Measurements from ENCODE around the gene GBP6.
"Not testable (repeated sequence)": the region's sequence is repeated elsewhere in the genome, so short reads cannot be mapped to it uniquely, and the experiment has no call there.

Gene GBP6

DNA sequence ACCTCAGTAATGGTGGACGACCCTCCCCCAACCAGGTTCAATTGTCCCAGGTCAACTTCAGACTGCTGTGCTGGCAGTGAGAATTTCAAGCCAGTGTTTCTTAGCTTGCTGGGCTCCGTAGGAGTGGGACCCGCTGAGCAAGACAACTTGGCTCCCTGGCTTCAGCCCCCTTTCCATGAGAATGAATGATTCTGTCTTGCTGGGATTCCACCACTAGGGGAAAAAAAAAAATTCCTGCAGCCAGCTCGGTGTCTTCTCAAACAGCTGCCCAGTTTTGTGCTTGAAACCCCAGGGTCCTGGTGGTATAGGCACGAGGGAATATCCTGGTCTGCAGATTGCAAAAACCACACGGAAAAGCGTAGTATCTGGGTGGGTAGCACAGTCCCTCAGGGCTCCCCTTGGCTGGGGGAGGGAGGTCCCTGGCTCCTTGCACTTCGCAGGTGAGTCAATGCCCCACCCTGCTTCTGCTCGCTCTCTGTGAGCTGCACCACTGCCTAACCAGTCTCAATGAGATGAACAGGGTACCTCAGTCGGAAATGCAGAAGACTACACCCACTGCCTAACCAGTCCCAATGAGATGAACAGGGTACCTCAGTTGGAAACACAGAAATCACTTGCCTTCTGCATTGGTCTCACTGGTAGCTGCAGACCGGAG lies 41.5 kb downstream of the GBP6 start:
- Histone ChIP-seq H3K4me1 (no peaks in the 10 kb centered on the region), H3K4me3 (ENCODE audit: low read depth, low read length) (no peak overlapping the region), H3K9me3 (no peaks in the 10 kb centered on the region), H3K36me3 (no peaks in the 10 kb centered on the region), H3K27me3 (no peaks in the 10 kb centered on the region)
- TF ChIP-seq, protein P1, sequence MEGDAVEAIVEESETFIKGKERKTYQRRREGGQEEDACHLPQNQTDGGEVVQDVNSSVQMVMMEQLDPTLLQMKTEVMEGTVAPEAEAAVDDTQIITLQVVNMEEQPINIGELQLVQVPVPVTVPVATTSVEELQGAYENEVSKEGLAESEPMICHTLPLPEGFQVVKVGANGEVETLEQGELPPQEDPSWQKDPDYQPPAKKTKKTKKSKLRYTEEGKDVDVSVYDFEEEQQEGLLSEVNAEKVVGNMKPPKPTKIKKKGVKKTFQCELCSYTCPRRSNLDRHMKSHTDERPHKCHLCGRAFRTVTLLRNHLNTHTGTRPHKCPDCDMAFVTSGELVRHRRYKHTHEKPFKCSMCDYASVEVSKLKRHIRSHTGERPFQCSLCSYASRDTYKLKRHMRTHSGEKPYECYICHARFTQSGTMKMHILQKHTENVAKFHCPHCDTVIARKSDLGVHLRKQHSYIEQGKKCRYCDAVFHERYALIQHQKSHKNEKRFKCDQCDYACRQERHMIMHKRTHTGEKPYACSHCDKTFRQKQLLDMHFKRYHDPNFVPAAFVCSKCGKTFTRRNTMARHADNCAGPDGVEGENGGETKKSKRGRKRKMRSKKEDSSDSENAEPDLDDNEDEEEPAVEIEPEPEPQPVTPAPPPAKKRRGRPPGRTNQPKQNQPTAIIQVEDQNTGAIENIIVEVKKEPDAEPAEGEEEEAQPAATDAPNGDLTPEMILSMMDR (IDR thresholded peaks at IDR 0.05; ENCODE audit: low read depth, low read length) = no peak
- no peak for DNase-seq

DNA sequence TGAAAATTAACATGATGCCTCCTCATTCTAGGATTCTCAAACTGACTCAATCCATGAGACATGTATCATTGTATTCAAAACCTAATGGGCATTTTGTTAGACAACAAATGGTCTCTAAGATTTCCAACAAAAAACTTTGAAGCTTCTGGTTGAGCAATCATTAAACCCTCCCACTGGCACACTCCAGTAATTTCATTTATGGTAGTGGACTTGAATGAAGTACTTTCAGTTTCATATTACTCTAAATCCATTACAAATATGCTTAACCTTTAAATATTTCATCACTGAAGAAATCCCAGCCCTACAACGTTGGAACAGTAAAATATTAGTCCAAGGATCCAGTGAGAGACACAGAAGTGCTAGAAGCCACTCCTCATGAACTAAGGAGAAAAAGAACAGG lies 43.5 kb downstream of the GBP6 start:
- no peaks in the 10 kb centered on the region for H3K27me3 ChIP-seq
- TF ChIP-seq, protein P1 (IDR thresholded peaks at IDR 0.05; ENCODE audit: low read depth, low read length) = no peak
- no peaks in the 10 kb centered on the region for H3K9me3 ChIP-seq
- DNase-seq = no peak
- H3K4me3 ChIP-seq (ENCODE audit: low read depth, low read length) = no peak overlapping the region
- H3K4me1 ChIP-seq = no peaks in the 10 kb centered on the region
- H3K36me3 ChIP-seq = no peaks in the 10 kb centered on the region

DNA sequence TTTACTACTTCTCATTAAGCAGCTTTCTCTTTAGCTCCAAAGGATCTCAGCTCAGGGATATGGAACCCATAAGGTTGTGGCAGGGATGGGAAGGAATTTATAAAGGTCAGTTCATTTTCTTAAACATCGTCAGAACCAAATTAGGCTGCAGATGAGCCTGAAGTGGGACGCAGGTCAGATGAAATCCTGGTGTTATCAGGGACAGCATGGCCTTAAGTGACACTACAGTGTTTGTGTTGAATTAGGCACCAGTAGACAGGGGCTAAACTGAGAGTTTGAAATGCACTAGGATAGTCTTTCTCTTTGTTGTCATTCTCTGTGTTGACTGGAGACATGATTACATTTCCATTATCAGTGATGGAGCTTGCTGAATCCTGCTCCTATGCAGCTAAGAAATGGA lies 43.9 kb downstream of the GBP6 start:
- DNase-seq; H3K4me3 ChIP-seq (ENCODE audit: low read depth, low read length); H3K27me3 ChIP-seq; H3K36me3 ChIP-seq; H3K4me1 ChIP-seq; H3K9me3 ChIP-seq: not testable (repeated sequence)

DNA sequence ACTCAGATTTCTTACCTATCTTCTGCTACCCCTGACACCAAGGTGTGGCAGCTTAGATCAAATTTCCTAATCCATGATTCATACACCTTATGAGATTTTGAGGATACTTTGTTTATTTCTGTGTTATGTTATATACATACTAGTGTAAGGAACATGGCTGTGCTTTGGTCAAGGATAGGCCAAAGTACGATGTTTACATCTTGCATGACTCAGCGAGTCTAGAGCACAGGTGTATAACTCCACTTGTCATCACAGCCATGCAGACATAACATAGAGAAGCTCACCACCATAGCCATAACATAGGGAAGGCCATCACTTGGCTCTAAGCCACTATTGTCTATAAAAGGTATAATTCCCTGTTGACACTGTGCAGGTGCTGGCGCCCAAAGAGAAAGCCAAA lies 61.2 kb downstream of the GBP6 start:
- Histone ChIP-seq H3K27me3 (no peaks in the 10 kb centered on the region), H3K4me3 (ENCODE audit: low read depth, low read length) (no peak overlapping the region), H3K36me3 (no peaks in the 10 kb centered on the region), H3K9me3 (no peaks in the 10 kb centered on the region), H3K4me1 (no peaks in the 10 kb centered on the region)
- TF ChIP-seq, protein P1 (IDR thresholded peaks at IDR 0.05; ENCODE audit: low read depth, low read length) = no peak
- no peak for DNase-seq

DNA sequence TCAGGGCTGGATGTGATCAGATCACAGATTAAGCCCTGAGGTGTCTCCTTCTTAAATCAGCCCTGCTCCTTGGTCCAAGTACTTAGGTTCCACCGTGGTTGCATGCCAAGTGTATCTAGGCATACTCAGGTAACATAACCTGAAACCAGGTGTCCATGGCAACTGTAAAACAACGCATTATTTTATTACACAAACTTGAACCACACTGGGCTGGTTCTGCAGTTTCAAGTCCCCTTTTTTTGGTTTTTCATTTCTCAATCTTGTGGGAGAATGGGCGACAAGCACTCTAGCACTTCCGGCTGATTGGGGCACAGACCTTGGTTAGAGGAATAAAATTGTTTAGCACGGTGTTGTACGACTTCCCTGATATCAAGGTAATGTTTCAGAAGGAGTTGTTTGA lies 65.2 kb downstream of the GBP6 start:
- H3K36me3 ChIP-seq = no peaks in the 10 kb centered on the region
- H3K9me3 ChIP-seq = no peaks in the 10 kb centered on the region
- H3K4me1 ChIP-seq = no peaks in the 10 kb centered on the region
- TF ChIP-seq, protein P1 (IDR thresholded peaks at IDR 0.05; ENCODE audit: low read depth, low read length) = no peak
- DNase-seq = no peak
- no peaks in the 10 kb centered on the region for H3K27me3 ChIP-seq
- H3K4me3 ChIP-seq (ENCODE audit: low read depth, low read length) = no peak overlapping the region

DNA sequence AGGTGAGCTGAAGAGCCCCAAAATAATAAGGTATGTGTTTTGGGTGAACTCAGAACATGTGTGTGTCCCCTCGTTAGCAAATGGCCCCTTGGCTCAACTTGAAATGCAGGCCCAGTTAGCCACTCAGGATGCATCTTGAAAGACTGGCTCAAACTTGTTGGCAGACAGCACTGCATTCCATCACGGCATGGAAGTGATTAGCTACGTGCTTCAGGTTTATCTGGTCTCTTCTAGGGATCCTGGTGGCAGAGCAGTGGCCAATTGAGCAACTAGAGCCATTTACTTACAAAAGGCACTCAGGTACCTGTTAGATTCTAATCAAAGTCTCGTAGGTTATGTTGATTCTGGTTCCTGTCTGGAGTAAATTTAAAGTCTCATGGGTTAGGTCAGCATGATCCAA lies 65.8 kb downstream of the GBP6 start:
- not testable (repeated sequence) for DNase-seq, H3K36me3 ChIP-seq, H3K4me1 ChIP-seq

DNA sequence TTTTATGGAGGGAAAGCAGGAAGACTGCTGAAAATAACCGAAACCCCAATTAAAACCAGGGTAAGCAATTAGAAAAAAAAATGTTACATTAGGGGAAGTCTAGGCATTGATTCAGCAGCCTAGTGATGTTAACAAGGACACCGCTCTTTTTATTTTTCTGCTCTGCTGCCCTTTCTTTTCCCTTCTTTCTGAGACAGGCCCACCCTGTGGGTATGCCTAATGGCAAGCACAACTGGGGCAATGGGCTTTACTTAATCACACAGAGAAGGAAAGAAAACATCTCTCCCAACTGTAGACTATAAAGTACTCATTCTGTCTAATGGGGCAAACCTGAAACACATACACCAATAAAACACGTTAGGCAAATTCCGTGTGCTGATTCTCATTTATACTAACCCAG lies 69.6 kb downstream of the GBP6 start:
- H3K9me3 ChIP-seq = no peaks in the 10 kb centered on the region
- TF ChIP-seq, protein P1 (IDR thresholded peaks at IDR 0.05; ENCODE audit: low read depth, low read length) = no peak
- no peaks in the 10 kb centered on the region for H3K27me3 ChIP-seq
- H3K4me1 ChIP-seq = no peaks in the 10 kb centered on the region
- no peak for DNase-seq
- no peaks in the 10 kb centered on the region for H3K36me3 ChIP-seq
- H3K4me3 ChIP-seq (ENCODE audit: low read depth, low read length) = no peak overlapping the region

More for the DNA sequence above, 65.8 kb downstream of the GBP6 start:
- H3K9me3 ChIP-seq; H3K27me3 ChIP-seq; H3K4me3 ChIP-seq (ENCODE audit: low read depth, low read length): not testable (repeated sequence)

DNA sequence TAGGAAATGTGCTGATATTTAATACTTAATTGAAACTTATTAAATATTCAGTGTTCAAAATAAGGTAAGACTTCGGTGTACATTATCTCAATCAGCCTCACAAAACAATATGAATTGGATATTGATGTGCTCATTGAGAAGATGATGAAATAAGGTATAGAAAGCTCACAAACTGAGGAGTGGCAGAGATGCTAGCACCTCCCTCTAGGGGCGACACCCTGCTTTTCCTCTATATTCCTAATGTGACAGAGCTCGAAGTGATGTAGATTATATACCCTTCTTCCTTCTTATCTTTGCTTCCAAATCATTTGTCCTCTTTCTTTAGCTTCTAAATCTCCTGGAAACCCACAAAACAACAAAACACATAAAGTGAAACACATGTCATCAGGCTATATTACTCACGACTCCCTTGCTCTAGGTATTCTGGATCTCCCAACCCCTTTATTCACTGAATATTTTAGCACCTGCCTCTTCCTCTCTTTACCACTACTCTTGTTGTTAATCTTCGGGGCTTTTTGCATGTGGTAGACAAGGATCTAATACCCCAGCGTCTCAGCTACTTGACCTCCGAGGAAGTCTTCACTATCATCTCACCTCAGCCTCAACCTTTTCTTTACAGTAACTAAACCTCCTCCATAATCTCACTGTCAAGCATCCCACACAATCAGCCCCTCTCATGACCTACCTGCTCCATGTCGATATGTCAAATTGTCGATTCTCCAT lies 70.4 kb downstream of the GBP6 start:
- not testable (repeated sequence) for H3K4me1 ChIP-seq; DNase-seq; H3K4me3 ChIP-seq (ENCODE audit: low read depth, low read length); H3K36me3 ChIP-seq; H3K9me3 ChIP-seq; H3K27me3 ChIP-seq
